Measurements from ENCODE around the gene DCAF6. TPM values are rescaled to one million over a fixed set of nuclear protein-coding genes. Genes with fewer than 3 reads are reported as not detected.
A peak's percentile ranks its signal among the peaks of the same experiment; 100 is the strongest.

DCAF6 gene
- total RNA-seq, 1 experiment from 2014 or later = 34.7 TPM

DNA sequence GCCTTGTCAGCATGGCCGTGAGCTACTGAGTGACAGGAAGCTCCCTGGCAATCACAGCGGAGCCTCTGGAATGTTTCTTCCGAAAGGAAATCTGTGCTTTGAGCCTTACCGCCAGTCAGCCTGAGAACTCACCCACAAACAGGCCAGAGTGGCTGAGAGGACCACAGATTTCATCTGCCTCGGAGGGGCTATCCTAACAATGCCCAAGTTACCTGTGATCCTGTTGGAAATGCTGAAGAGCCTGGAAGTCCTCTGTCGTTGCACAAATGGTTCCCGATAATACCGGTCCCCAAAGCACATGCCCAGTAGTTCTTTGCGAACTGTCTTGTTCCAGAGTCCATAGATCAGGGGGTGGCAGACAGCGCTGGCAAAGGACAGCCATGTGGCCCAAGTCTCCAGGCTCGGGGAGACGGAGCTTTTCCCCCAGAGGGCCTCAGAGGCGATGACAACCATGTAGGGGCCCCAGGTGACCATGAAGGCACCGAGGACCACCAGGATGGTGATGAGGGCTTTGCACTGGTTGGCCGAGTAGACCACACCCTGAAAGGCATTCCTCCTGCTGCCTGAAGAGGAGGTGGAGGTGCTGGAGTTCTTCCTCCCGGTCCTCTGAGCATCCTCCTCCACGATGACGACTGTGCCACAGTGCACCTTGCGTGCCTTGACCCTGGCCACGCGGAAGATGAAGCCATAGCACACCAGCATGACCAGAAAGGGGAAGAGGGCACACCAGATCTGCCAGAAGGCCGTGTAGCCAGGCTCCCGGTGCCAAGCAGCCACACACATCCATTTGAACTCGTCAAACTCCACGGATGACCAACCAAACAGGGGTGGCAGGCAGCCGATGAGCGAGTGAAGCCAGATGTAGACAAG is 160.0 kb downstream of the DCAF6 start:
- no peaks in the 10 kb centered on the region for H3K4me1 ChIP-seq
- H3K9me3 ChIP-seq (replicated peaks) = no peaks in the 10 kb centered on the region
- no peak overlapping the region for H3K4me3 ChIP-seq
- no peaks in the 10 kb centered on the region for H3K36me3 ChIP-seq
- H3K27me3 ChIP-seq = no peaks in the 10 kb centered on the region
- H3K27ac ChIP-seq = no peak overlapping the region
- DNase-seq = no peak

DNA sequence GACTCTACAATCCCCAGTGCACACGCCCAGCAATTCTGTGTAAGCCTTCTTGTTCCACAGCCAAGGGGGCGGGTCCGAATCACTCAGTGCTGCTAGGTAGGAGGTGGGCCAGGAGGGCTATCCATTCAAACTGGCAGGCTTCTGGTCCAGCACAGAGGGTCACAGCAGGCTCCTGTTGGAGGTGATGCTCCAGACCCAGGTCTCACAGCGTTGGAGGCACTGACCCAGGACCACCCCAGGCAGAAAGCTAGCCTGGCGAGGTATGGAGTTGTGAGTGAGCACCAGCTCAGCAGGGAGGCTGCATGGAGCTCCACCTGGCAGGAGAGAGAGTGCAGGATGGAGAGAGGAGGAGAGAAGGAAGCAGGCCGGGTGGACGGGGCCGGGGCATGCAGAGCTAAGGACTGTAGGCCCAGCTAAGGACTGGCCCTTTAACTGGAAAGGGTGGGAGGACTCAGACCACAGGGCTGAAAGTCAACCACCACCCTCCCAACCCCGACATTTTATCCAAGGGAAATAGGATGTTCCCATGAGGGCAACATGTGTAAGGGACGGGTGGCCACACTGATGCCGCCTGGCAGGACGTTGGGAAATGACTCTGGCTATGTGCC is 161.5 kb downstream of the DCAF6 start:
- H3K4me3 ChIP-seq = no peak overlapping the region
- no peak for DNase-seq

DNA sequence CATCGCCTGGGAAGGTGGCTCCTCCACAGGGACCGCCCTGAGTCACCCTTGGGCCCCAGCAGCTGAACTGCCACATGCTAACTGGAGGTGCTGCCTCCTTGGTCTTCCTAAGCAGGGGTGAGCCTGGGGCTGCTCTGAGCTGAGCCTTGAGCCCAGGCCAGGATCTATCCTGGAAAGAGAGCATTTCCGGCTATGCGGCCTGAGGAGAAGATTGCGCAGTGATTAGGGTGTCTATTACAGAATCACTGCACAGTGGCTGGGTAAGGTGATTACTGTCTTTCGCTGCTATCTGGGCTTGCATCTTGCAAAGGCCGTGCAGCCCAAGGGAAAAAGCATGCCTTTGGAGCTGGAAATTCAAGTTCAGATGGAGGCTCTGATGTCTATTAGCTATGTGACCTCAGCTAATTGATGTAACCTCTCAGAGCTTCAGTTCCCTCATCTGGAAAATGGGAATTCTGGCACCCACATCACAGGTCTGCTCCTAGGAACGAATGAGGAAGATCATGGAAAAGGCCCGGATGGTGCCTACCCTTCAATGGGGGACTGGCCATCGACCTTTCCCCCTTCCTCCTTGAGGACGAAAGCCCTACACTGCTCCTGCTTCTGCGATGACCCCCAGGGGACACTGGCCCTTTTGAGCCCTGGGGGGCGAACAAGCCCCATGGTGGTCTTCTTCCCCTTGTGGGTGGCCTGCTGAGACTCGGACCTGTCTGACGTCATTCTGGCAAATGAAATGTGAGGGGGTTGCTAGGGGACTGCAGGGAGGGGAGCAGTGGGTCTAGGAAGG is 162.2 kb downstream of the DCAF6 start:
- DNase-seq = no peak
- Histone ChIP-seq H3K4me3 (no peak overlapping the region), H3K27ac (no peak overlapping the region), H3K9me3 (replicated peaks) (no peaks in the 10 kb centered on the region), H3K27me3 (no peaks in the 10 kb centered on the region), H3K36me3 (no peaks in the 10 kb centered on the region), H3K4me1 (no peaks in the 10 kb centered on the region)

More for the DNA sequence above, 161.5 kb downstream of the DCAF6 start:
- H3K9me3 ChIP-seq (replicated peaks) = no peaks in the 10 kb centered on the region
- H3K4me1 ChIP-seq = no peaks in the 10 kb centered on the region
- no peak overlapping the region for H3K27ac ChIP-seq
- no peaks in the 10 kb centered on the region for H3K27me3 ChIP-seq
- H3K36me3 ChIP-seq = no peaks in the 10 kb centered on the region

DNA sequence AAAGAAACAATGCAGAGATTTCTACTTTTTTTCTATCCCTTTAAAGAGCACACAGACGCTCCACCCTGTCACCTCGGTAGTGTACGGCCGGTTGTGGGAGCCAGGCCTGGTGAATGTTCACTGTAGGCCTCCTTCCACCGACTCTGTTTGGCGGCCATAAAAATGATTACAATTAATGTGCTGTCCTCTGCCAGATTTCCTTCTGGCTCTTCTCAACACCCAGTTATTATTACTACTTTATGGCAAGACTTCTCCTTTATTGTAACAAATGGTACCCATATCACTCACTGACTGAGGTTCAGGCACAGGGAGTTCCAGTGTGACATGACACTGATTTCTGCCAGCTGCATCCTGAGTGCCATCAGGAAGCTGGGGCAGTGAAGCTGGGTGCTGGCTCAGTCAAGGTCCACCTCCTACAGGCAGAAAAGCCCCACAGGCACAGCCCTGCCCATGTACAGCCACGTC is 162.9 kb downstream of the DCAF6 start:
- H3K27ac ChIP-seq = no peak overlapping the region
- no peaks in the 10 kb centered on the region for H3K36me3 ChIP-seq

DNA sequence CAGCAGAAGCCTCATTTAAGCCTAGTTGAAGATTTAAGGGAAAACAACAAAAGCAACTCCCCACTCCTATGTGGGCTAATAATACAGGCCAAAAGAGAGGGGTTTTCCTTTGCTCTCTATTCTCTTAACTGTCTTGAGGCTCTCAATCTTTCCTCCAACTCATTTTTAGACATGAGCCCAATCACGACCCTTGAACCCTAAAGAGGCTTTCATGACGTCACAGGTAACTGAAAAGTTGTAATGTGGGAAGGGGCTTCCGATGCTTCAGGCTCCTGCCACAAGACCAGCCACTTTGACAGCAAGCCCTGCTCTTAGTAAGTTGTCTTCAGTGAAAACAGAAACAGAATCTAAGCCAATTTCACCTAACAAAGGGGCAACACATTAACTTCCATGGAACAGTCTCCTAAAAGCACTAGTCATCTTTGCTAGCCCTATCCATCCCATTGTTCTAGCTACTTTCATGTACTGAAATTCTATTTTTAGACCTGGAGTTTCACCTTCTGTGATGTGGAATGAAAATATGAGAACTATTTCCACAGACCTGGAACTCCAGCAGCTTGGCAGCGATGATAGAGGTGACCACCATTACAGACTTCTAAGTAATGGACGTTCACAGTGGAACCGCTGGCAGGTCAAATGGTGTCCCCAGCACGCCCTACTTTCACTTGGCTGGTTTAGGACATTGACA is 164.0 kb downstream of the DCAF6 start:
- no peak for DNase-seq
- Histone ChIP-seq H3K36me3 (no peaks in the 10 kb centered on the region), H3K27me3 (no peaks in the 10 kb centered on the region), H3K9me3 (replicated peaks) (no peaks in the 10 kb centered on the region), H3K4me3 (no peak overlapping the region), H3K27ac (no peak overlapping the region), H3K4me1 (no peaks in the 10 kb centered on the region)

More for the DNA sequence above, 162.9 kb downstream of the DCAF6 start:
- H3K9me3 ChIP-seq (replicated peaks) = no peaks in the 10 kb centered on the region
- no peaks in the 10 kb centered on the region for H3K4me1 ChIP-seq
- no peaks in the 10 kb centered on the region for H3K27me3 ChIP-seq
- no peak for DNase-seq
- H3K4me3 ChIP-seq = no peak overlapping the region

DNA sequence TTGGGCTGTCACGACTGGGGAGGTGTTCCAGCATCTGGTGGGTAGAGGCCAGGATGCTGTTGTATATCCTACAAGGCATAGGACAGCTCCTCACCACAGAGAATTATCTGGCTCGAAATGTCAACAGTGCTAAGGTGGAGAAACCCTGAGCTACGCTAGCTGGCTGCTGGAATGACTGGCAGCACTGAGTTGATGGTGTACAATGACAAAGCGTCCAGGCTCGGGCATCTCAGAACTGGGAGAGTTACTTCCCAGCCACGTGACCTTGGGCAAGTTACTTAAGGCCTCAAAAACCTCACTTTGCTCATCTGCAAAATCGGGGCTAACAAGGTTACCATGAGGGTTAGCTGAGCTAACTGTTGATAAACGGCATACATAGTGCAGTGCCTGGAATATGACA is 164.9 kb downstream of the DCAF6 start:
- Histone ChIP-seq H3K27me3 (no peaks in the 10 kb centered on the region), H3K36me3 (no peaks in the 10 kb centered on the region), H3K4me3 (no peak overlapping the region), H3K4me1 (no peaks in the 10 kb centered on the region), H3K9me3 (replicated peaks) (no peaks in the 10 kb centered on the region), H3K27ac (no peak overlapping the region)
- DNase-seq = no peak

DNA sequence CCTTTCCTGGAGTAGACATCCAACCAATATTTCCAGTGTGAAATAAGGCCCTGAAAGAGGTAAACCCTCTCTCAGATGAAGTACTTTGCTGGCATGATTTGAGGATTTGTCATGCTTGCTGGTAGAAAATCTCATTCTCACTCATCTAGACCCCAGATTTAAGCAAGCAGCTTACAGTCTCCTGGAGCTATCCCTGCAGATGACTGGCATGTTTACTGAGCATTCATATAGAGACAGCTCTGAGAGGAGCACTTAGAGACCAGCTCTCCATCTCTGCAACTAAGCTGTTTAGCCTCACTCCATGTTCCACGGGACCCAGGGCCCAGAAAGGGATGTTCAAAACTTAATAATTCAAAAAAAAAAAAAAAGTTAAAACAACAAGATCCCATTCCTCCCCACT is 166.0 kb downstream of the DCAF6 start:
- Histone ChIP-seq H3K9me3 (replicated peaks) (no peaks in the 10 kb centered on the region), H3K27me3 (no peaks in the 10 kb centered on the region), H3K4me3 (no peak overlapping the region), H3K27ac (no peak overlapping the region), H3K36me3 (no peaks in the 10 kb centered on the region), H3K4me1 (no peaks in the 10 kb centered on the region)
- DNase-seq = no peak

DNA sequence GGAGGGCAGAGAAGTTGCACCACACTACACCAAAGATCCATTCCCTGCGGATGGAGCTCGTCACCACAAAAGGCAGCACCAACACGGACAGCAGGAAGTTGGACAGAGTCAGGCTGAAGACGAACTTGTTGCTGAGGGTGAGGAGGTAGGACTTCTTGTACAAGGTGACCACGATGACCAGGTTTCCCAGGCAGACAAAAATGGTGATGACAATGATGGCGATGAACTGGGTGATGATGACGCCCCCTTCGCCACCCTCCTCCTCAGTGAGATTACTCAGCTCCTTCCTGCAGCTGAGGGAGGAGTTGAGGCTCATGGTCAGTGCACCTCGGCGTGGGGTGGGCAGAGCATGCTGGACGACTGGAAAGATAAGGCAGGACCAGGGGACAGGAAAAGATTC is 168.1 kb downstream of the DCAF6 start:
- Histone ChIP-seq H3K4me1 (no peaks in the 10 kb centered on the region), H3K9me3 (replicated peaks) (no peaks in the 10 kb centered on the region), H3K36me3 (no peaks in the 10 kb centered on the region), H3K27me3 (no peaks in the 10 kb centered on the region), H3K27ac (no peak overlapping the region), H3K4me3 (no peak overlapping the region)
- DNase-seq = no peak

DNA sequence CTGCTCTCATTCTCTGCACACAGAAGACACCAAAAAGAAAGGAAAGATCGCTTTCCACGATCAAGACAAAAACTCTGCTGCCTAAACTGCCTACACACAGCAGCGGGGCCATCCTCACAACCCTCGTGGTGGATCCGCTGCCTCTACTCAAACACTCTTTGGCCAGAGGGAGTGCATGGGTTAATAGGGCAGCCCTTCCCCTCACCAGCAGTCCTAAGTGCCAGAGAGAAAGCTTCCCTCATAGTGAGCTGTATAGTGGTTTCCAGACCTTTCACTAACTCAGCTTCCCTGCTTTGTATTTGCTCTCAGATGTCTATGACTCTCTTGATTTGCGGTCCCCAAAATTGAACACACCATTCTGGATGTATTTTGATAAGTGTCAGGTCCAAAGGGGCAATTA is 169.4 kb downstream of the DCAF6 start:
- Histone ChIP-seq H3K9me3 (replicated peaks) (no peaks in the 10 kb centered on the region), H3K4me1 (no peaks in the 10 kb centered on the region), H3K36me3 (no peaks in the 10 kb centered on the region), H3K4me3 (no peak overlapping the region), H3K27ac (no peak overlapping the region), H3K27me3 (no peaks in the 10 kb centered on the region)
- no peak for DNase-seq

DNA sequence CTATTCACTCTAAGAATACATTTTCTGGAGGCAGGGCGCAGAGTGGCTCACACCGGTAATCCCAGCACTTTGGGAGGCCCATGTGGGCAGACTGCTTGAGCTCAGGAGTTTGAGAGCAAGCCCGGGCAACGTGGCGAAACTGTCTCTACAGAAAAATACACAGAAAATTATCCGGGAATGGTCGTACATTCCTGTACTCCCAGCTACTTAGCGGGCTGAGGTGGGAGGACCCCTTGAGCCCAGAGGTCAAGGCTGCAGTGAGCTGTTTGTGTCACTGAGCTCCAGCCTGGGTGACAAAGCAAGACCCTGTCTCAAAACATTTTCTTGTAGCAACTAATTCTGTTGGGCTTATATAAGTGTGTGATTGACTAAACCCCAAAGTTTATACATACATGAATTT is 169.8 kb downstream of the DCAF6 start:
- H3K27ac ChIP-seq = no peak overlapping the region
- H3K36me3 ChIP-seq = no peaks in the 10 kb centered on the region
- H3K4me1 ChIP-seq = no peaks in the 10 kb centered on the region
- no peak overlapping the region for H3K4me3 ChIP-seq
- H3K9me3 ChIP-seq (replicated peaks) = no peaks in the 10 kb centered on the region
- DNase-seq = no peak
- no peaks in the 10 kb centered on the region for H3K27me3 ChIP-seq

DNA sequence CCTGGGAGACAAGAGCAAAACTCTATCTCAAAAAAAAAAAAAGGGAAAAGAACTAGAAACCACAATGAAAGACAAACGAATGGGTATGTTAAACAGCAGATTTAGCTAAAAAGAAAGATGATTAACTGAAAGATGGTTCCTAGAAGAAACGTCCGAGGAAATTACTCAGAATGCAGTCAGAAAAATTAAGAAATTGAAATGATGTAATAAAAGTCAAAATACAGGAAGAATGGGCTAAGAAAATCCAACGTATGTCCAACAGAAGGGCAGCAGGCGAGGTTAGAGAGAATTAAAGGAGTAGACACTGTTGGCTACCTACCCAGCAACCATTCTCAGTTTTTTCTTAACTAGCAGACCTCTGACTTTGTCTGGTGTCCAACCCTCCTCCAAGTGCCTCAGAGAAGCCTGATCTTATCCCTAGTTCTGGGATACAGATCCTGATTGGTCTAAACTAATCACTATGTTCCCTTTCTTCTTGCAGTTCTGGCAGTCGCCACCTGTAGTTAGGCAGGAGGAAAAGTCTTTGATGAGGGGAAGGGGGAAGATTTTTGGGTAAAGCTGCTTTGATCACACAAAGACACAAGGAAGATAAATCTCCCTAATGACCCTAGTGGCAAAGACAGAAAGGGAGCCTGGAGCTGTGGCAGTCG is 174.5 kb downstream of the DCAF6 start:
- no peak for DNase-seq
- Histone ChIP-seq H3K4me3 (no peak overlapping the region), H3K27ac (no peak overlapping the region), H3K36me3 (no peaks in the 10 kb centered on the region), H3K4me1 (peaks cover 10% of the 10 kb centered on the region), H3K27me3 (no peaks in the 10 kb centered on the region), H3K9me3 (replicated peaks) (no peaks in the 10 kb centered on the region)

DNA sequence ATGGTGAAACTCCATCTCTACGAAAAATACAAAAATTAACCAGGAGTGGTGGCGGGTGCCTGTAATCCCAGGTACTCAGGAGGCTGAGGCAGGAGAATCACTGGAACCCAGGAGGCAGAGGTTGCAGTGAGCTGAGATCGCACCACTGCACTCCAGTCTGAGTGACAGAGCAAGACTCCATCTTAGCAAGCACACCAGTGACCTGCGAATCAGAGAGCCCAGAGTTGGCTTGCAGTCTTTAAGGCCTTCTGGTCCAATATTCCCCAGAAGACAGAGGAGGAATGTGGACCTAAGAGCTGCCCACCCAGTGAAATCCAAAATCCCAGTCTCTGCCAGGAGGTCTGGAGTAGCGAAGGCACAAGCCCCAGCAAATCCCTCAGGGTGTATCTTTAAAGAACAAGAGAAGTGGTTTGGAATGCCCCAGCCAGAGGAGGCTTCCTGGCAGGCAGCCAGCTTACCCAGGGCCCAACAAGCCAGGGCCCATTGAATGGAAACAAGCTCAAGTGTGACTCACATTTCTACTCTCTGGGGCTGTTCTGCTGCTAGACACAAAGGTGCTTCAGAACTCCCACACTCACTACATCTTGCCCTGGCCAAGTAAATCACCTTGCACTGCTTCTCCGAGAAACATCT is 176.3 kb downstream of the DCAF6 start:
- H3K9me3 ChIP-seq (replicated peaks) = no peaks in the 10 kb centered on the region
- DNase-seq = peak; percentile 79 to 85
- no peak overlapping the region for H3K27ac ChIP-seq
- no peak overlapping the region for H3K4me3 ChIP-seq
- H3K27me3 ChIP-seq = no peaks in the 10 kb centered on the region
- H3K4me1 ChIP-seq = peaks cover 10% of the 10 kb centered on the region
- 0 out of 2 replicates have a peak, but pooled peaks cover under 1% of the 10 kb centered on the region for H3K36me3 ChIP-seq

DNA sequence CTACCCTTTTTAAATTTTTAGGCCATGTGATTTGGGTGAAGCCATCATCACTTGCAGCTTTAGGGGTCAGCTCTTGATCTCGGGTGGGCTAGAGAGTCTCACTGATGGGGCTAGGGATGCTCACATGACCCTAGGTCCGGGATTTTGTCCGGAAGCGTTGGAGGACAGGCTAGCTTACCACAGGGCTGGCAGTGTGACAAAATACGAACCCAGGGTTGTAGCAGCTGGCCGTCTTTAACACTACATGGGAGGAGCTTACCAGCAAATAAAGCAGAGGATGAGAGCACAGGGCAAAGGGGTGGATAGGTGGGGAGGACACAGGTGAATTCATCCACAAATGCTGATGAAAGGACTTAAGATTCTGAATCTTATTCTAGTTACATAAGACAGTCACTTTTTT is 178.4 kb downstream of the DCAF6 start:
- H3K36me3 ChIP-seq = 0 out of 2 replicates have a peak, but pooled peaks cover 5% of the 10 kb centered on the region
- DNase-seq = peak; percentile 61 to 75

More for the DNA sequence above, 178.4 kb downstream of the DCAF6 start:
- peaks cover 10% of the 10 kb centered on the region for H3K4me1 ChIP-seq
- no peak overlapping the region for H3K27ac ChIP-seq
- no peak overlapping the region for H3K4me3 ChIP-seq
- no peaks in the 10 kb centered on the region for H3K27me3 ChIP-seq
- no peaks in the 10 kb centered on the region; the same call in 1 of the 2 replicates for H3K9me3 ChIP-seq (replicated peaks)
